MV-4-11 (cell line): ENCODE data around the gene FAM216B.
A peak's percentile ranks its signal among the peaks of the same experiment; 100 is the strongest.

Experiments used
- DNase-seq: peaks from one replicate; lab custom pipeline; 2025; lab: John Stamatoyannopoulos, UW

The FAM216B gene

DNA sequence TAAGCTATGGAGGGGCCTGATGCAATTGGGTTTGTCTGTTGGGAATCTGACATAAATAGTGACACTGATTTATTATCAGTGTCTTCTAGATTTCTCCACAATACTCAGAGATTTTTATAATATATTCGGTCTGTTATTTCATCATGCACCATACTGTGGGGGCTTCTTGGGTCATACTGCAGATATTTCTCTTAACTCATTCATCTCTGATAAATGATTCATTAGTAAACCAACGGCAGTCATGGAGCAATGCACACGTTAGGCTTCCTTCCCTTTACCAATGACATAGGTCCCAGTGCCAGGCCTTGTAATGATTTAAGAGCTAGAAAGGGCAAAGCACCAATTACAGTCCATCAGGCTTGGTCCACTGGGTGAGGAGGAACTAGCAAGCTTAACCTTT, 53.6 kb downstream of the FAM216B start:
- no peak for DNase-seq

DNA sequence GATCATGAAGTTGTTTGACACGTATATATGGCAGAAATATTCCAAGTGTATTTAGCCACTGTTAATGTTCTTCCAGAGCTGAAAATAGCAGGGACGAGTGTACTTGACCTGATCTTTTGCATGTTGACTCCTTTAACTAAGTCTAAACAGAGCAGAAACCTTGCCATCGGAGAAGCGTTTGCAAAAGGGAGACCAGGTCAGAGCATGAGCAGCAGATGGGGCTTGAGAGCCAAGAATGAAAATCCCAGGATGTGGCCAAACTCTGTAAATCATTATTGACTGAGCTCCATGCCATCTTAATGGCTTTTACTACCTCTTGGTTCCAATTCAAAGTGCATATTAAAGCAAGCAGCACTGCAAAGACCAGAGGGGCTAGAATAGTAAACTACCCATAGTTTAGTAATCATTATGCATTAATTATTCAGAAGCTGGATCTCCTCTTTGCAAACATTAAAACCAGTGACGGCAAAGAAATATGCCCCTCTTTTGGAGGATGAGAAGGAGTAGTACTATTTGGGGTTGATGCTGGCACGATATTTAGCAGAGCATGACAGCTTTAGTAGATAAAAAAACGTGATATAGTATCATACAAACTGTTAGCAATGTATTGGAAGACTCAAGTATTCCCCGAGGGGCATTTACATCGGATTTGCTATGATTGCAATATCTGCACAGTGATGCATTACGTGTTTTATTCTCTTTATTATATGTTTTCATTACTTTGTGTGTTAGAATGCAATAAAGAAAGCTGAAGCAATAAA, 55.7 kb downstream of the FAM216B start:
- peak; percentile 9 for DNase-seq
